Loucy (cell line): ENCODE measurements around the gene PRPSAP1.

Experiments
- H2AFZ ChIP-seq: fragments of 200-600 bp; sonication (generic); 2 replicates; pipeline ENCODE4 v1.6.0; 2016; ENCODE audit warnings: antibody characterized with exemption, mild to moderate bottlenecking, low read length, moderate library complexity
- H3F3A ChIP-seq: fragments of 200-600 bp; 2 replicates; pipeline ENCODE4 v1.6.0; 2016; ENCODE audit warnings: antibody characterized with exemption, low read depth, mild to moderate bottlenecking
- H3K27me3 ChIP-seq: fragments of 200-600 bp; sonication (generic); 2 replicates; pipeline ENCODE4 v1.6.1; 2014; ENCODE audit warnings: low read length, mild to moderate bottlenecking; ENCODE audit not compliant: insufficient read depth, poor library complexity, severe bottlenecking
- H3K36me3 ChIP-seq: fragments of 200-600 bp; sonication (generic); 2 replicates; pipeline ENCODE4 v1.6.1; 2016; ENCODE audit warnings: low read length; ENCODE audit not compliant: insufficient read depth
- H3K4me1 ChIP-seq: fragments of 200-600 bp; sonication (generic); 2 replicates; pipeline ENCODE4 v1.5.1; 2014; ENCODE audit warnings: low read length, mild to moderate bottlenecking; ENCODE audit not compliant: insufficient read depth, poor library complexity, severe bottlenecking
- H3K4me2 ChIP-seq: fragments of 200-600 bp; sonication (generic); 2 replicates; pipeline ENCODE4 v1.6.0; 2014; ENCODE audit warnings: antibody characterized with exemption, low read length, low read depth, mild to moderate bottlenecking; ENCODE audit not compliant: poor library complexity, severe bottlenecking
- H3K4me3 ChIP-seq: fragments of 200-600 bp; sonication (generic); 2 replicates; pipeline ENCODE4 v1.5.1; 2014; ENCODE audit warnings: low read length, mild to moderate bottlenecking, mixed read lengths; ENCODE audit not compliant: poor library complexity, severe bottlenecking
- H3K79me2 ChIP-seq: fragments of 200-600 bp; sonication (generic); 2 replicates; pipeline ENCODE4 v1.6.1; 2014; ENCODE audit warnings: low read length; ENCODE audit not compliant: insufficient read depth
- H3K9ac ChIP-seq: fragments of 200-600 bp; sonication (generic); 2 replicates; pipeline ENCODE4 v1.6.0; 2014; ENCODE audit warnings: mild to moderate bottlenecking, low read depth, low read length, moderate library complexity; ENCODE audit not compliant: poor library complexity, severe bottlenecking
- H3K9me2 ChIP-seq: fragments of 200-600 bp; sonication (generic); replicated peaks from 2 replicates; pipeline ENCODE4 v1.6.1; 2016; ENCODE audit warnings: low read depth, low read length, mixed read lengths
- H3K9me3 ChIP-seq: fragments of 200-600 bp; sonication (generic); 2 replicates; pipeline ENCODE4 v1.6.1; 2014; ENCODE audit warnings: mild to moderate bottlenecking, antibody characterized with exemption, low read length, low read depth; ENCODE audit not compliant: insufficient read depth
- H4K20me1 ChIP-seq: fragments of 200-600 bp; sonication (generic); 2 replicates; pipeline ENCODE4 v1.6.0; 2014; ENCODE audit warnings: antibody characterized with exemption, low read length, mild to moderate bottlenecking; ENCODE audit not compliant: insufficient read depth, poor library complexity, severe bottlenecking
- CTCF ChIP-seq: fragments of 200-600 bp; sonication (generic); conservative IDR thresholded peaks from 2 replicates; pipeline ENCODE4 v1.5.1; 2014; ENCODE audit warnings: mild to moderate bottlenecking, antibody characterized with exemption, low read length
- EZH2phosphoT487 ChIP-seq: fragments of 200-600 bp; IDR thresholded peaks from 2 replicates; pipeline ENCODE4 v1.6.1; 2018; ENCODE audit warnings: antibody characterized with exemption, mild to moderate bottlenecking, moderate library complexity, borderline replicate concordance

The PRPSAP1 gene

GRCh38 chr17:76264425-76264754, 89.3 kb downstream of the PRPSAP1 start:
- Histone ChIP-seq H2AFZ (peak overlapping the region; percentile 18; the same call in 1 of the 2 replicates), H4K20me1 (peaks cover 30% of the 10 kb centered on the region), H3K9me3 (no peaks in the 10 kb centered on the region), H3K36me3 (no peaks in the 10 kb centered on the region), H3K79me2 (peaks cover 40% of the 10 kb centered on the region), H3K4me3 (peak overlapping the region; percentile 59), H3F3A (peaks cover 6% of the 10 kb centered on the region), H3K9me2 (no peaks in the 10 kb centered on the region), H3K9ac (peak overlapping the region; percentile 63), H3K4me1 (peaks cover 51% of the 10 kb centered on the region), H3K4me2 (peak overlapping the region; percentile 81), H3K27me3 (no peaks in the 10 kb centered on the region)
- TF ChIP-seq CTCF, result no peak; the same call in 1 of the 2 replicates
- TF ChIP-seq EZH2phosphoT487, result no peak

GRCh38 chr17:76263896-76264295, 89.8 kb downstream of the PRPSAP1 start:
- Histone ChIP-seq H2AFZ (no peak overlapping the region), H3K27me3 (no peaks in the 10 kb centered on the region), H3K9ac (peak overlapping the region; percentile 63), H3K79me2 (peaks cover 35% of the 10 kb centered on the region), H3K9me2 (no peaks in the 10 kb centered on the region), H3F3A (peaks cover 6% of the 10 kb centered on the region), H4K20me1 (peaks cover 25% of the 10 kb centered on the region), H3K9me3 (no peaks in the 10 kb centered on the region), H3K36me3 (no peaks in the 10 kb centered on the region), H3K4me3 (peak overlapping the region; percentile 59), H3K4me1 (peaks cover 46% of the 10 kb centered on the region), H3K4me2 (peak overlapping the region; percentile 81)
- TF ChIP-seq CTCF (no peak), EZH2phosphoT487 (no peak)

GRCh38 chr17:76262732-76263344, 90.9 kb downstream of the PRPSAP1 start:
- Histone ChIP-seq H3K27me3 (no peaks in the 10 kb centered on the region), H3K4me2 (no peak overlapping the region), H3K9me3 (no peaks in the 10 kb centered on the region), H3K36me3 (no peaks in the 10 kb centered on the region), H3K9me2 (no peaks in the 10 kb centered on the region), H3K4me3 (no peak overlapping the region), H3K9ac (peak overlapping the region; percentile 25), H2AFZ (peak overlapping the region; percentile 46; the same call in 1 of the 2 replicates), H4K20me1 (peaks cover 15% of the 10 kb centered on the region), H3K79me2 (peaks cover 24% of the 10 kb centered on the region), H3K4me1 (peaks cover 39% of the 10 kb centered on the region), H3F3A (peaks cover 6% of the 10 kb centered on the region)
- TF ChIP-seq CTCF, result no peak
- TF ChIP-seq EZH2phosphoT487, result no peak
